Endothelial cell (in vitro differentiated cells): ENCODE measurements around the gene CEP95. TPM values are rescaled to one million over a fixed set of nuclear protein-coding genes. Genes with fewer than 3 reads are reported as not detected.

Experiments
- DNase-seq: peaks from one replicate; pipeline ENCODE4 v3.0.0; 2021; ENCODE audit warnings: low spot score
- H3K27ac Mint-ChIP-seq: one replicate; pipeline ENCODE4 v1.8.0; 2021; ENCODE audit warnings: mixed read lengths, inconsistent platforms; ENCODE audit not compliant: unreplicated experiment
- H3K27me3 Mint-ChIP-seq: one replicate; pipeline ENCODE4 v1.8.0; 2021; ENCODE audit warnings: mild to moderate bottlenecking, moderate library complexity, mixed read lengths, inconsistent platforms; ENCODE audit not compliant: unreplicated experiment
- H3K36me3 Mint-ChIP-seq: one replicate; pipeline ENCODE4 v1.8.0; 2021; ENCODE audit warnings: mild to moderate bottlenecking, low read depth, mixed read lengths, inconsistent platforms; ENCODE audit not compliant: unreplicated experiment
- H3K4me1 Mint-ChIP-seq: one replicate; pipeline ENCODE4 v1.8.0; 2021; ENCODE audit warnings: mild to moderate bottlenecking, mixed read lengths, inconsistent platforms; ENCODE audit not compliant: unreplicated experiment
- H3K4me3 Mint-ChIP-seq: one replicate; pipeline ENCODE4 v1.8.0; 2021; ENCODE audit warnings: mild to moderate bottlenecking, mixed read lengths, inconsistent platforms; ENCODE audit not compliant: unreplicated experiment
- H3K9me3 Mint-ChIP-seq: one replicate; pipeline ENCODE4 v1.8.0; 2021; ENCODE audit warnings: mixed read lengths, inconsistent platforms; ENCODE audit not compliant: unreplicated experiment
- total RNA-seq: library from RNA; stranded (reverse); fragmentation: NEBNext Ultra II Directional; extraction: Animal tissue kit (Norgen Biotek cat#: 25700); gene quantifications from one replicate; pipeline ENCODE4 v1.2.1, GENCODE V29; 2021; ENCODE audit not compliant: unreplicated experiment
- TF ChIP-seq, protein P1 (sequence below): fragments of 200-600 bp; sonication (generic); IDR thresholded peaks from one replicate; pipeline ENCODE4 v1.5.0; 2021; ENCODE audit warnings: antibody characterized with exemption; ENCODE audit not compliant: unreplicated experiment

Gene CEP95
- total RNA-seq, 1 donor from 2014 or later, result 47.8 TPM

DNA sequence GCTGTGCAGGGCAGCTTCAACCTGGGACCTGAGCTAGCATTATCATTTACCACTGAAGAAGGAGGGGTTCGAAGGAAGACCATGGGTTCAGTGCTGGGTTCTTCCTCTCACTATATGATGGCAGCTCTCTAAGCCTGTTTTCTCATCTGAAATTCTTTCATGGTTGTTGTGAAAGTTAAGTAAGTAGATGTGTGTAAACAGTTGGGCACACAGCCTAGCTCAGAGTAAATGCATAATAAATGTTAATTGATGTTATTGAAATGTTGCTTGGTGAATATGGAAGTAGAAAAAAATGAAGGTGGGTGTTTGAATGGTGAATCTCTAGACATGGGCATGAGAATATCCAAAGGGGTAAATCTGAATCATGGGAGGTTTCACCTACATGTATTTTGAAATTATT is 9.1 kb downstream of the CEP95 start:
- H3K36me3 Mint-ChIP-seq, result peaks cover 13% of the 10 kb centered on the region
- H3K27ac Mint-ChIP-seq, result no peak overlapping the region
- H3K9me3 Mint-ChIP-seq, result no peaks in the 10 kb centered on the region
- H3K4me3 Mint-ChIP-seq, result no peak overlapping the region
- no peak for DNase-seq
- H3K4me1 Mint-ChIP-seq, result no peaks in the 10 kb centered on the region
- H3K27me3 Mint-ChIP-seq, result no peaks in the 10 kb centered on the region
- TF ChIP-seq, protein P1, sequence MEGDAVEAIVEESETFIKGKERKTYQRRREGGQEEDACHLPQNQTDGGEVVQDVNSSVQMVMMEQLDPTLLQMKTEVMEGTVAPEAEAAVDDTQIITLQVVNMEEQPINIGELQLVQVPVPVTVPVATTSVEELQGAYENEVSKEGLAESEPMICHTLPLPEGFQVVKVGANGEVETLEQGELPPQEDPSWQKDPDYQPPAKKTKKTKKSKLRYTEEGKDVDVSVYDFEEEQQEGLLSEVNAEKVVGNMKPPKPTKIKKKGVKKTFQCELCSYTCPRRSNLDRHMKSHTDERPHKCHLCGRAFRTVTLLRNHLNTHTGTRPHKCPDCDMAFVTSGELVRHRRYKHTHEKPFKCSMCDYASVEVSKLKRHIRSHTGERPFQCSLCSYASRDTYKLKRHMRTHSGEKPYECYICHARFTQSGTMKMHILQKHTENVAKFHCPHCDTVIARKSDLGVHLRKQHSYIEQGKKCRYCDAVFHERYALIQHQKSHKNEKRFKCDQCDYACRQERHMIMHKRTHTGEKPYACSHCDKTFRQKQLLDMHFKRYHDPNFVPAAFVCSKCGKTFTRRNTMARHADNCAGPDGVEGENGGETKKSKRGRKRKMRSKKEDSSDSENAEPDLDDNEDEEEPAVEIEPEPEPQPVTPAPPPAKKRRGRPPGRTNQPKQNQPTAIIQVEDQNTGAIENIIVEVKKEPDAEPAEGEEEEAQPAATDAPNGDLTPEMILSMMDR, result no peak

DNA sequence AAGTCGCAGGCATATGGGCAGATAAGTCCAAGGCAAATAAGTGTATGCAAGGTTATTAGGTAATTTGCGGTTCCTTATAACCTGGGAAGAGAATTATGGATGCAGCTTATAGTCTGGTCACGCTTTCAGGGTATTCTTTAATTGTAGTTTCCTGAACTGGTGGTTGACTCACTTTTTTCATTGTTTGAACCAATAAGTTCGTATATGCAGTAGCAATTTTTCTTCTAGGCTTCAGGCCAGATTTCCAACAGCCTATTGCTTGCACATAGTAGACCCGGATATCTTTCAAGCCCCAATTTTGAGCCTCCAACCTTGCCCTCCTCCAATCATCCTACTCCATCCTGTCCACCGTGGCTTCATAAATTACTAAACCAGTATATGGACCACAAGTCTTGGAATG is 12.8 kb downstream of the CEP95 start:
- no peaks in the 10 kb centered on the region for H3K4me1 Mint-ChIP-seq
- H3K27ac Mint-ChIP-seq, result no peak overlapping the region
- no peak for DNase-seq
- no peak overlapping the region for H3K4me3 Mint-ChIP-seq
- no peaks in the 10 kb centered on the region for H3K27me3 Mint-ChIP-seq
- H3K9me3 Mint-ChIP-seq, result no peaks in the 10 kb centered on the region
- TF ChIP-seq, protein P1, result no peak
- peaks cover 12% of the 10 kb centered on the region for H3K36me3 Mint-ChIP-seq

DNA sequence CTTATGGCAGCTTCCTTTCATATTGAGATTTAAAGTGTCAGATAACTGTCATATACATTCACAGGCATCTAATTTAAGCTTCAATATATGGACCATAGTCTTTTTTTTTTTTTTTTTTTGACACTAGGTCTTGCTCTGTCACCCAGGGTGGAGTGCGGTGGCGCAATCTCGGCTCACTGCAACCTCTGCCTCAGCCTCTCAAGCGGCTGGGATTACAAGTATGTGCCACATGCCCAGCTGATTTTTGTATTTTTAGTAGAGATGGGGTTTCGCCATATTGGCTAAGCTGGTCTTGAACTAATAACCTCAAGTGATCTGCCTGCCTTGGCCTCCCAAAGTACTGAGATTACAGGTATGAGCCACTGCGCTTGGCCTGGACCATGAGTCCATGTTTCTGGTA is 13.6 kb downstream of the CEP95 start:
- Mint-ChIP-seq H3K4me3 (no peak overlapping the region), H3K9me3 (no peaks in the 10 kb centered on the region), H3K36me3 (peaks cover 6% of the 10 kb centered on the region), H3K4me1 (no peaks in the 10 kb centered on the region), H3K27me3 (no peaks in the 10 kb centered on the region), H3K27ac (no peak overlapping the region)
- TF ChIP-seq, protein P1, result no peak
- DNase-seq, result no peak

DNA sequence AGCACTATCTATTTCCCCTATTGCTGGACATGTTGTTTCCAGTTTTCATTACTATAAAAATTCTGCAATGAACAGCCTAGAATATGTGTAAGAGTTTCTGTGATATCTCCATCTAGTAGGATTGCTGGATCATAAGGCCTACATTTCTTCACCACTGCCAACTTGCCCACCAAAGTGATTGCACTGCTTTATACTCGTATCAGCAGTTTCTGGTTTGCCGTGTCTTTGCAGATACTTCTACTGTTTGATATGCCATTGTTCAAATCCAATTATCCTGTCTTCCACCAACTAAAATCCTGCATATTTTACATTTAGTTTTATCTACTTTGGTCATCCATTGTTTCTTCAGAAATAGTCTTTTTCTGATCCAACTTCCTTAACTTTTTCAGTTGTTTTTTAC is 21.1 kb downstream of the CEP95 start:
- H3K4me3 Mint-ChIP-seq, result no peak overlapping the region
- H3K9me3 Mint-ChIP-seq, result no peaks in the 10 kb centered on the region
- TF ChIP-seq, protein P1, result no peak
- H3K27me3 Mint-ChIP-seq, result peaks cover 2% of the 10 kb centered on the region
- no peak for DNase-seq
- no peaks in the 10 kb centered on the region for H3K4me1 Mint-ChIP-seq
- H3K36me3 Mint-ChIP-seq, result peaks cover 35% of the 10 kb centered on the region
- peak overlapping the region; percentile 0 for H3K27ac Mint-ChIP-seq

DNA sequence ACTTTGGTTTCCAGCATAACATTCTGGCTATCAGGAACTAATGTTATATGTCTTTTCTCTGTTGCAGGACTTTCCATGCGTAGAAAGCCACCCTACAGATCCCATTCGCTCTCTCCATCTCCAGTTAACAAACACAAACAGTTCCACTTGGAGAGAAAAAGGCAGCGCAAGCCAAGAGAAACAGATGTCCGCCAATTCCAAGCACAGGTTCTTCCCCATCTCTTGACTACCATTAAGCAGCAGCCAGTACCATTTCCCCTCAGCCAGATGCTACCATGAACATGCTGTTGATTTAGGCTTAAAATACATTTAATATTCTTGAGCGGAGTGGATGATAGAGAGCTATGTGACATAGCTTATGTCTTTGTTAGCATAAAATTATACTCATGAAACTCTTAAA is 22.4 kb downstream of the CEP95 start:
- TF ChIP-seq, protein P1, result no peak
- Mint-ChIP-seq H3K36me3 (peaks cover 45% of the 10 kb centered on the region), H3K27ac (no peak overlapping the region), H3K4me1 (peaks cover 10% of the 10 kb centered on the region), H3K27me3 (peaks cover 2% of the 10 kb centered on the region), H3K9me3 (no peaks in the 10 kb centered on the region), H3K4me3 (peak overlapping the region; percentile 37)
- no peak for DNase-seq
